Ovary (tissue), 3 donors: ENCODE results near the gene LDLRAD4.

Source experiments
- CTCF ChIP-seq, 3 donors: fragments of 450-650 bp in 2 of 3; fragments of 200-600 bp in 1 of 3; IDR thresholded peaks; one replicate each; pipeline versions ENCODE4 v1.5.1 to v1.8.0; 2016 to 2022; ENCODE audit warnings: antibody characterized with exemption in 3 of 3, mild to moderate bottlenecking in 1 of 3
- EP300 ChIP-seq: sonication (generic); formaldehyde crosslinking; IDR thresholded peaks from one replicate; pipeline ENCODE4 v1.6.1; 2017; ENCODE audit warnings: antibody characterized with exemption
- POLR2A ChIP-seq: fragments of 450-650 bp; IDR thresholded peaks from one replicate; pipeline ENCODE4 v1.6.1; 2017; ENCODE audit warnings: antibody characterized with exemption, mild to moderate bottlenecking, moderate library complexity
- donor health status: DM: no; HTN: no; CAD: no.

GRCh38 chr18:13308369-13308768 is 89.8 kb downstream of the LDLRAD4 start:
- TF ChIP-seq CTCF (IDR thresholded peaks at IDR 0.05) (no peak), POLR2A (no peak), EP300 (no peak)
